Right atrium auricular region (tissue), 2 donors: ENCODE data around the gene NPAS3. TPM values are rescaled to one million over a fixed set of nuclear protein-coding genes. Genes with fewer than 3 reads are reported as not detected.

Experiments
- DNase-seq: peaks from one replicate; pipeline ENCODE4 v3.0.0-alpha.2; 2019; ENCODE audit warnings: low spot score
- H3K27ac ChIP-seq, 2 donors: fragments of 200-600 bp; sonication (generic); 1 replicate in 1 of 2; 2 replicates in 1 of 2; pipeline ENCODE4 v1.5.1; 2016 to 2019
- H3K27me3 ChIP-seq, 2 donors: fragments of 200-600 bp; sonication (generic); one replicate each; pipeline versions ENCODE4 v1.5.1 to v1.6.0; 2017 to 2019
- H3K36me3 ChIP-seq: fragments of 200-600 bp; sonication (generic); one replicate; pipeline ENCODE4 v1.5.1; 2016
- H3K4me1 ChIP-seq, 2 donors: fragments of 200-600 bp; sonication (generic); one replicate each; pipeline versions ENCODE4 v1.5.1 to v1.6.0; 2017 to 2019
- H3K4me3 ChIP-seq, 2 donors: fragments of 200-600 bp; sonication (generic); 1 replicate in 1 of 2; 2 replicates in 1 of 2; pipeline ENCODE4 v1.5.1; 2017 to 2019; ENCODE audit warnings: mild to moderate bottlenecking in 1 of 2, moderate library complexity in 1 of 2
- H3K9me3 ChIP-seq, 2 donors: fragments of 200-600 bp; sonication (generic); one replicate each; pipeline ENCODE4 v1.5.1; 2019
- CTCF ChIP-seq, 2 donors: fragments of 200-600 bp; sonication (generic); IDR thresholded peaks; one replicate each; pipeline ENCODE4 v1.5.1; 2019; ENCODE audit warnings: antibody characterized with exemption in 2 of 2
- total RNA-seq, 2 donors: library from RNA; depleted of rRNA; stranded (reverse); fragments of >200 nt; gene quantifications; one replicate each; pipeline ENCODE4 v1.1.0, GENCODE V29; 2016

The NPAS3 gene
- total RNA-seq, 2 donors from 2014 or later = 0.67 to 1.3 TPM

- Histone ChIP-seq H3K27ac (no peak overlapping the region), H3K36me3 (no peaks in the 10 kb centered on the region), H3K4me3 (no peak overlapping the region), H3K4me1 (peaks cover 0 to 10% of the 10 kb centered on the region in 2 donors), H3K9me3 (no peaks in the 10 kb centered on the region), H3K27me3 (no peaks in the 10 kb centered on the region)
- no peak for TF ChIP-seq CTCF (IDR thresholded peaks at IDR 0.05)
- DNase-seq = no peak
Measured at GRCh38 chr14:33455654-33456345, 517.1 kb downstream of the NPAS3 start.

GRCh38 chr14:33457021-33457420 lies 518.3 kb downstream of the NPAS3 start:
- H3K27me3 ChIP-seq = no peaks in the 10 kb centered on the region
- no peaks in the 10 kb centered on the region for H3K4me1 ChIP-seq
- no peak overlapping the region for H3K4me3 ChIP-seq
- no peak overlapping the region for H3K27ac ChIP-seq
- no peaks in the 10 kb centered on the region for H3K36me3 ChIP-seq
- no peak for DNase-seq
- no peak for TF ChIP-seq CTCF (IDR thresholded peaks at IDR 0.05)
- H3K9me3 ChIP-seq = no peaks in the 10 kb centered on the region

GRCh38 chr14:33457617-33458016 lies 518.9 kb downstream of the NPAS3 start:
- no peak for TF ChIP-seq CTCF (IDR thresholded peaks at IDR 0.05)
- no peak for DNase-seq

GRCh38 chr14:33460164-33460563 lies 521.5 kb downstream of the NPAS3 start:
- no peak for TF ChIP-seq CTCF (IDR thresholded peaks at IDR 0.05)
- no peak overlapping the region for H3K27ac ChIP-seq
- H3K4me3 ChIP-seq = no peak overlapping the region
- no peaks in the 10 kb centered on the region for H3K27me3 ChIP-seq
- H3K4me1 ChIP-seq = no peaks in the 10 kb centered on the region
- no peaks in the 10 kb centered on the region for H3K9me3 ChIP-seq
- DNase-seq = no peak
- no peaks in the 10 kb centered on the region for H3K36me3 ChIP-seq

More at GRCh38 chr14:33457617-33458016, 518.9 kb downstream of the NPAS3 start:
- H3K4me3 ChIP-seq = no peak overlapping the region
- no peaks in the 10 kb centered on the region for H3K36me3 ChIP-seq
- H3K9me3 ChIP-seq = no peaks in the 10 kb centered on the region
- no peaks in the 10 kb centered on the region for H3K27me3 ChIP-seq
- no peaks in the 10 kb centered on the region for H3K4me1 ChIP-seq
- H3K27ac ChIP-seq = no peak overlapping the region

GRCh38 chr14:33461036-33461435 lies 522.4 kb downstream of the NPAS3 start:
- no peaks in the 10 kb centered on the region for H3K36me3 ChIP-seq
- TF ChIP-seq CTCF (IDR thresholded peaks at IDR 0.05) = no peak
- no peaks in the 10 kb centered on the region for H3K9me3 ChIP-seq
- H3K4me1 ChIP-seq = no peaks in the 10 kb centered on the region
- no peak overlapping the region for H3K27ac ChIP-seq
- no peaks in the 10 kb centered on the region for H3K27me3 ChIP-seq
- no peak overlapping the region for H3K4me3 ChIP-seq
- no peak for DNase-seq

GRCh38 chr14:33463731-33464130 lies 525.1 kb downstream of the NPAS3 start:
- H3K36me3 ChIP-seq = no peaks in the 10 kb centered on the region
- no peaks in the 10 kb centered on the region for H3K9me3 ChIP-seq
- no peak overlapping the region for H3K27ac ChIP-seq
- TF ChIP-seq CTCF (IDR thresholded peaks at IDR 0.05) = no peak
- DNase-seq = no peak
- no peaks in the 10 kb centered on the region for H3K27me3 ChIP-seq
- H3K4me1 ChIP-seq = no peaks in the 10 kb centered on the region
- no peak overlapping the region for H3K4me3 ChIP-seq
